ENCODE results near the gene C22orf39. TPM values are rescaled to one million over a fixed set of nuclear protein-coding genes. Genes with fewer than 3 reads are reported as not detected.
A peak's percentile ranks its signal among the peaks of the same experiment; 100 is the strongest.

C22orf39 gene
- total RNA-seq, 1 experiment from 2014 or later, result 28.4 TPM

GRCh38 chr22:19480789-19481188 is 33.3 kb upstream of the C22orf39 start:
- CTCF ChIA-PET, result no interaction called here
- intact Hi-C loops (cut with micrococcal nuclease; ENCODE audit: unreplicated experiment), result no loop called here
- Histone ChIP-seq H3K9me3 (ENCODE audit: low read depth, low read length, poor library complexity, severe bottlenecking) (no peaks in the 10 kb centered on the region), H3K4me1 (ENCODE audit: insufficient read depth, low read length, poor library complexity, severe bottlenecking) (peaks cover 9% of the 10 kb centered on the region), H3K27me3 (replicated peaks; ENCODE audit: insufficient read depth, low read depth, low read length, poor library complexity) (no peaks in the 10 kb centered on the region), H3K36me3 (ENCODE audit: insufficient read depth, low read length, poor library complexity, severe bottlenecking) (peaks cover 37% of the 10 kb centered on the region), H3K4me3 (ENCODE audit: low read depth, low read length, poor library complexity, severe bottlenecking) (peak overlapping the region; percentile 75), H3K27ac (ENCODE audit: low read depth, low read length, poor library complexity, severe bottlenecking) (no peak overlapping the region)
- no peak for DNase-seq (ENCODE audit: low spot score)
- TF ChIP-seq, protein P1, sequence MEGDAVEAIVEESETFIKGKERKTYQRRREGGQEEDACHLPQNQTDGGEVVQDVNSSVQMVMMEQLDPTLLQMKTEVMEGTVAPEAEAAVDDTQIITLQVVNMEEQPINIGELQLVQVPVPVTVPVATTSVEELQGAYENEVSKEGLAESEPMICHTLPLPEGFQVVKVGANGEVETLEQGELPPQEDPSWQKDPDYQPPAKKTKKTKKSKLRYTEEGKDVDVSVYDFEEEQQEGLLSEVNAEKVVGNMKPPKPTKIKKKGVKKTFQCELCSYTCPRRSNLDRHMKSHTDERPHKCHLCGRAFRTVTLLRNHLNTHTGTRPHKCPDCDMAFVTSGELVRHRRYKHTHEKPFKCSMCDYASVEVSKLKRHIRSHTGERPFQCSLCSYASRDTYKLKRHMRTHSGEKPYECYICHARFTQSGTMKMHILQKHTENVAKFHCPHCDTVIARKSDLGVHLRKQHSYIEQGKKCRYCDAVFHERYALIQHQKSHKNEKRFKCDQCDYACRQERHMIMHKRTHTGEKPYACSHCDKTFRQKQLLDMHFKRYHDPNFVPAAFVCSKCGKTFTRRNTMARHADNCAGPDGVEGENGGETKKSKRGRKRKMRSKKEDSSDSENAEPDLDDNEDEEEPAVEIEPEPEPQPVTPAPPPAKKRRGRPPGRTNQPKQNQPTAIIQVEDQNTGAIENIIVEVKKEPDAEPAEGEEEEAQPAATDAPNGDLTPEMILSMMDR (conservative IDR thresholded peaks at IDR 0.05; ENCODE audit: low read depth, low read length), result no peak
- TF ChIP-seq EZH2 (IDR thresholded peaks at IDR 0.05; ENCODE audit: borderline replicate concordance, low read depth, low read length, poor library complexity, severe bottlenecking), result no peak
- no TSS peak for BruUV-seq (replicated peaks)
- POLR2A ChIA-PET (ENCODE audit: low non-redundant PET), result no interaction called here

DNA sequence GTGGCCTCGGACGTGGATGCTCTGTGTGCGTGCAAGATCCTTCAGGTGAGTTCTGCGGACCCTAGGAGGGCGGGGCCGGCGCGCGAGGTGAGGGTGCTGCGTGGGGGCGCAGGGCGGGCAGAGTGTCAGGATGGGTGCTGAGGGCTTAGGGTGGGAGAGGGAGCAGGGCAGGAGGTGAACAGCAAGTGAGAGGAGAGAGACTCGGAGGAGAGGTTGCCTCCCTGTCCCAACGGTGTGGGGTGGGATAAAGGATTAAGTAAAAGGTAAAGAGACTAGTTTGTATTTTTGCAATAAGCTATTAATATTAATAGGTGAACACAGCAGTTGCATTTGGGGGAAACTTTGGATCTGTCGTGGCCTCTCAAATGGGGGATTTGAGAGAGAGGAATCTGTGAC is 32.7 kb upstream of the C22orf39 start:
- POLR2A ChIA-PET (ENCODE audit: low non-redundant PET), result no interaction called here
- CTCF ChIA-PET, result interaction anchor here (0.7 kb wide), 1 partner anchor 150 kb away, joined by 4 read pairs; no protein-coding TSS in a partner anchor
- BruUV-seq (replicated peaks), result no TSS peak

DNA sequence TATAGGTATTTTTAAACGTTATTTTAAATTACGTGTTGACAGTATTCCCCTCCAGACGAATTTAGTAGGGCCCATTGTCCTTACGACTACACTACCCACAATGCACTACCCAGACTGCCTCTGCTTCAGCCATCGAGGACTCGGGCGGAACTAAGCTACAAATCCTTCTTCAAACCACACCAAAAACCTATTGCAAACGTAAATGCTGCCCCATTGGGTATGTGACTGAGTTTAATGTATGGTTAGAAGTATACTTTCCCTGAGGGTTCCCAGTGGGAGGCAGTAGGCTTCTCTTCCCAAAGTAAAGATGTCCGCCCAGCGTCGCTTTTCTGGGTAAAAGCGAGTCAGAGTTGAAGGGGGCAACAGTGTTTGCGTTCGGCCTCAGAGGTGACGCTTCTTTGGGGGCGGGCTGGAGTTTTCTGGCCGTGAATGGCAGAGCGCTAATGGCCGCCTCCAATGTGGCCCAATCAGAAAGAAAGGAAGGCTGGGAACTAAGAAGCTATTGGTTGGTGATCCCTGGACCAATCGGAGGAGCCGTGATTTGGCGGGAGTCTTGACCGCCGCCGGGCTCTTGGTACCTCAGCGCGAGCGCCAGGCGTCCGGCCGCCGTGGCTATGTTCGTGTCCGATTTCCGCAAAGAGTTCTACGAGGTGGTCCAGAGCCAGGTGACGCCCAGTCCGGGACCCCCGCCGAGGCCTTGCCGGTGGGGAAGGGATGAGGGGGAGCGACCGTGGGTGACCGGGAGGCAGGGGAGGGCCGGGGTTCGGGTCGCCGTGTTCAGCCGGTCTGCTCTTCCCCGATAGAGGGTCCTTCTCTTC is 32.1 kb upstream of the C22orf39 start, which contains the start of gene CDC45:
Gene CDC45, plus strand, starts transcription at position 566 of the 818 bp plus-strand sequence. Its CDS starts 49 bp downstream, at position 615.
- DNase-seq (ENCODE audit: low spot score), result peak; percentile 99
- intact Hi-C loops (cut with micrococcal nuclease; ENCODE audit: unreplicated experiment), result loop anchor here (2.0 kb wide), 1 partner anchor 47 kb away; the partner anchor contains the start of gene MRPL40
- no peaks in the 10 kb centered on the region for H3K9me3 ChIP-seq (ENCODE audit: low read depth, low read length, poor library complexity, severe bottlenecking)
- H3K27me3 ChIP-seq (replicated peaks; ENCODE audit: insufficient read depth, low read depth, low read length, poor library complexity), result no peaks in the 10 kb centered on the region
- peak within 1 kb of the TSS; percentile 75 for H3K4me3 ChIP-seq (ENCODE audit: low read depth, low read length, poor library complexity, severe bottlenecking)
- ChIA-PET CTCF (interaction anchor here (0.7 kb wide), 1 partner anchor 150 kb away, joined by 4 read pairs; no protein-coding TSS in a partner anchor), POLR2A (ENCODE audit: low non-redundant PET) (no interaction called here)
- peaks cover 9% of the 10 kb centered on the region for H3K4me1 ChIP-seq (ENCODE audit: insufficient read depth, low read length, poor library complexity, severe bottlenecking)
- TF ChIP-seq EZH2 (IDR thresholded peaks at IDR 0.05; ENCODE audit: borderline replicate concordance, low read depth, low read length, poor library complexity, severe bottlenecking), result no peak
- TF ChIP-seq, protein P1 (conservative IDR thresholded peaks at IDR 0.05; ENCODE audit: low read depth, low read length), result no peak
- H3K27ac ChIP-seq (ENCODE audit: low read depth, low read length, poor library complexity, severe bottlenecking), result peak within 1 kb of the TSS; percentile 99
- H3K36me3 ChIP-seq (ENCODE audit: insufficient read depth, low read length, poor library complexity, severe bottlenecking), result peaks cover 28% of the 10 kb centered on the region
- BruUV-seq (replicated peaks), result no TSS peak

More for the DNA sequence above, 32.7 kb upstream of the C22orf39 start:
- Histone ChIP-seq H3K9me3 (ENCODE audit: low read depth, low read length, poor library complexity, severe bottlenecking) (no peaks in the 10 kb centered on the region), H3K27me3 (replicated peaks; ENCODE audit: insufficient read depth, low read depth, low read length, poor library complexity) (no peaks in the 10 kb centered on the region), H3K36me3 (ENCODE audit: insufficient read depth, low read length, poor library complexity, severe bottlenecking) (peaks cover 31% of the 10 kb centered on the region), H3K4me1 (ENCODE audit: insufficient read depth, low read length, poor library complexity, severe bottlenecking) (peaks cover 9% of the 10 kb centered on the region), H3K4me3 (ENCODE audit: low read depth, low read length, poor library complexity, severe bottlenecking) (peak overlapping the region; percentile 75), H3K27ac (ENCODE audit: low read depth, low read length, poor library complexity, severe bottlenecking) (peak overlapping the region; percentile 99)
- intact Hi-C loops (cut with micrococcal nuclease; ENCODE audit: unreplicated experiment), result no loop called here
- TF ChIP-seq EZH2 (IDR thresholded peaks at IDR 0.05; ENCODE audit: borderline replicate concordance, low read depth, low read length, poor library complexity, severe bottlenecking), result no peak
- TF ChIP-seq, protein P1 (conservative IDR thresholded peaks at IDR 0.05; ENCODE audit: low read depth, low read length), result no peak
- no peak for DNase-seq (ENCODE audit: low spot score)

Measured in A673 (cell line).